Effector CD4-positive, alpha-beta T cell (primary cell): Measurements from ENCODE around the gene SEC24D.

ENCODE experiments used
- DNase-seq: peaks from one replicate; pipeline ENCODE4 v3.0.0-alpha.2; 2020

Gene SEC24D

DNA sequence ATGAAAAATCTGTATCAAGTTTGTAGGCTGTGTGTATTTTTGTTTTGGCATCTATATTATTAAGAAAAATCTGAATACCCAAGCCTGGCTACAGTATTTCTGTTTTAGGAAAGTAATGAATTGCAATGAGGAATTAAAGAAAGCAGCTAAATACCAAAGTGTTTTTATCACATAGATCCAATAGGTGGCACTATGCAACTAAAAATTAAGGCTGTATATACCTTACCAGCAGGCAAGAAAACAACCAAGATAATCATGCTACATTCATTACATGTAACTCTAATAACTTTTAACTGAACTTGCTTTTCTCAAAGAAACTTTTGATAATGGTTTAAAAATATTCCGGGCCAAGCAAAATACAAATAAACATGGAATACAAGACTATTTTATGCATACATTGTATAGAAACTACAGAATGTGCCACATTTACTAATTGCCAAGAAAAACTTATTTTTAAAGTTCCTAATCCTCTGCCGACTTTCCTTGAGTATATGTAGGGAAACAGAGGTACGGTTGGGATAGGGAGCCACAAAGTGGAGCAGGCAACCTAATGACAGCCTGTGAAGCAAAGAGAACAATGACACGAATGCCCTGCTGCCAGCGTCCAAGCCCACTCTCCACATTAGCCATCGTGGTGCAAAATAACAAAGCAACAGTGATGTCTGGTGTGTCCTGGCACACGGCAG lies 63.7 kb downstream of the SEC24D start:
- no peak for DNase-seq

DNA sequence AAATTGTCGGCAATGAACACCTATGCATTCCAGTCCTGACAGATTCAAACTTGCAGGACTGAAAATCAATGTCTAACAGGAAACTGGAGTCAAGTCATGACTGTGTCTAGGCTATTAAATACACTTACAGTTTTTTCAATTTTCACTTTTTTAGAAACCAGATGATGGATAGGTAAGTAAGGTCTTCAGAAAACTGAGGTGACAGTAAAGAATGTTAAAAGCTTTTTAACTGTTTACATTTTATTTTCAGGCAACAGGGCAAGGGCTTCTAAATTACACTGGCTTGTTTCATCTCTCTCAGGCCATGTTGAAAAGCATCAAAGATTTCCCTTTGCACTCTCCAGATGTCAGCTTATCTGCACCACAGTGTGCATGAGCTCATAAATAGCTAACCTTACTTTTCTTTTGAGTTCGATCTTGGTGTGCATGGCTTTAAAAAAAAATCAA lies 65.2 kb downstream of the SEC24D start:
- DNase-seq, result no peak

DNA sequence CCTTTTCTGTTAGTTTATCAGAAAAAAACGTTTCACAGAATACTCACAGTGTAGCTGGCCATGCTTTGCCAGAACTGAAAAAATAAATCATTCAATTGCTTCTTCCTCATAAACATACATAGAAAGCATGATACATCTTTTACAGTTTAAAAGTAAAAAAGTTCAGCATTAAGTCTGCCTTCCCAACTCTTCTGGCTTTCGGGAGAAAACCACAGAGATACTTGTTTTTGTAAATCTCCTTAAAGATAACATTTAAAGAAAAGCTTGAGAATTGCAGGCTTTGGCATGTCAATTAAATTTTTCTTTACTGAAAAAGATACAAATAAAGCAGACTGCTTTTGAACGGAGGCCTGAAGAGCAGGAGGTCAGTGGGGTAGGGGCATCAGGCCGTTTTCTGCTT lies 66.8 kb downstream of the SEC24D start:
- DNase-seq, result no peak

DNA sequence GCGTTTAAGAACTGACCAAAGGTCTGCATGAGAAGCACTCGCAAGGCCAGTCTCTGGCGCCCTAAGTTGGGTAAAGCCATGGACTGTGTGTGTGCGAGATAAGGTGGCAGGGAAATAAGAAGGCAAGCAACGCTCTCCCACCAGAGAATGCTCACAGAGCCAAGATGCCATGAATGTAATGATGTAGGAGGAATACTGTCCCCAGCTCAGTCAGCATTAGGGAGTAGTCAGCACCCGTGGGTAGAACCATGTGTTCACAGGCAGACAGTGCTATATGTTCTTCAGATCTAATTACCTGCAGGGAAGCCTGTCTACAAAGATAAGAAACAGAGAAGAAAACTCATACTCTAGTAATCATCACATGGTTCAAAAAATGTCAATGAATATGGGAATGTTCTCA lies 68.8 kb downstream of the SEC24D start:
- DNase-seq, result no peak

DNA sequence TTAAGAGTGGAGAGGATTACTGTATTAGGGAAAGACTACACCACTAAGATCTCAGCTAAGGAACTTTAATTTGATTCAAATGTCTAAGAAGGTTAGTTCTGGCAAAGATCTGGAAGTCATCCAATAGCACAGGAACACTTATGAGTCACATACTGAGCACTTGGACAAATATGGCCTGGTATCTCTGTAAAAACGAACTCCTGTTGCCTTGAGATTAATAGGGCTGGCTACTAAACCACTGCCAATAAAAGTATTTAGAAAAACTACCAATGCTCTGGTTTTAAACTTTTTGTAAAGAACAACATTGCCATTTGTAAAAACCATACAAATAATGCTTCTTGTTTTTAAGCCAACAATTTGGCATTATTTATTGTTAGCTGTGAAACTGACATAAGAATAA lies 70.5 kb downstream of the SEC24D start:
- DNase-seq, result no peak

DNA sequence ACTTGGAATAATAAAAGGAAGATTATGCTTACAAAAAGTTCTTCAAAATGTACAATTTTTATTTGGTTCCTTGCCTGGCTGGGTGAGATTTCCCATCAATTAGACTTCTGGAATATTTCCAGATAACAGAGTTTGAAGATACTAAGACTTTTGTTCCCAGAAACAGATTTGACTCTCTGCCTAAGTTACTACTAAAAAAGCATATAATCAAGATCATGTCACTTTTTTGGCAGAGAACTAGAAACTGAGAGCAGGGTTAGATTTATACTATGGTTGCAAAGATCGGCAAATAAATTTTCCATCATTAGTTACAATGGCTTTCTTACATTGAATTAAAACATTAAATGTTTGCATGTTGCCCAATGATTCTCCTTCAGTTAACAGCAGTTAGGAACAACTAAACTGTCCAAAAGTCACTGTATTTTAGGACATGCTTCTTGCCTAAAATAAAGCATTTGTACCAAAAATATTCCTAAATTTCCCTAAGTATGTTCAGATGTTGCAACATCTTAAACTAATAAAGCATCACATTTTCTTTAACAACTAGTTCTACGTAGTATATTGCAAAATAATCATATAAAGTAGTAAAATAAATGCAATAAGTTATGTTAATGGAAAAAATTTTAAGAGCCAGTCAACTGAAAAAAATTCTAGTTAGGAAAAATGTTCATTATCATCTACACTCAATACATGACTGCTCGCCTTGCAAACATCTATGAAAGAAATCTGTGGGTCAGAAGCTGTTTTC lies 73.0 kb downstream of the SEC24D start:
- no peak for DNase-seq

DNA sequence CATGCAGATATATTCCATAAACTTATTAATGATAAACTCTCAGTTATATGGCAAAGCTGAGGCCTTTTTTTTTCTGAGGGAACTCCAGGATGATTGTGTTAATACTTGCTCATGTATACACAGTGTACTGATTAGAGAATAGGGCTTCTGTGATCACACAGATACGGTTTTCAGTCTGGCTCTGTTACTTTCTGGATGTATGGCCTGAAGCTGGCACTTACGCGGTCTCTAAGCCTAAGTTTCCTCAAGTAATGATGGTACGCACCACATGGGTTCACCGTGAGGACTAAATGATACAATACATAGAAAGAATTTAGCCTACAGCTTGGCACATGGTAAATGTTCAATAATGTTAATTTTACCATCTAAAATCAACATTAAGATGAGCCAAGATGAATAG lies 73.8 kb downstream of the SEC24D start:
- no peak for DNase-seq

DNA sequence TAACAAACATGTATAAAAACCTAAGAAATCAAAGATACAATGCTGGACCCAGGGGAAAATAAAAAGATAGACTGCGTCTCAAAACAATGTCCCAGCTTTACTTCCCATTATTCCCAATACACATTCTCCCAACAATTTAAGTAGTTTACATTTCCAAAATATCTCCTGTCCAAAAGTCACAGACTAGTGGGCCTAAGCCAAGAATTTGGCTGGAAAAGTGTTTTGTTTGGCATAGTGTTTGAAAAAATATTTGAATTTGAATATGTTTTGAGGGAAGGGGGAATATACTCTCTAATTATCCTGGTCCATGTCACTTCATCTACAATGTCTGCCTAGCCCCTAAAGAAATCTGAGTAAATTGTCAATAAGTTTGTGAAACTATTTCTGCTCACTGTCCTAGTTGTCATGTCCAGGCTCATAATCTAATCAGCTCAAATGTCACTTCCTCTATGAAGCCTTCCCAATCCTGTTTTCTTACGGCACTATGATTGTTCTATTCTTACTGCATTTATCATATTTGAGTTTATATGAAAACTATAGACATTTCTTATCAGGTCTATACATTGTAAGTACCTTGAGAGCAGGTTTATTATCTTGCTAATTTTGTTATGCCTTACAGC lies 74.4 kb downstream of the SEC24D start:
- DNase-seq, result no peak

DNA sequence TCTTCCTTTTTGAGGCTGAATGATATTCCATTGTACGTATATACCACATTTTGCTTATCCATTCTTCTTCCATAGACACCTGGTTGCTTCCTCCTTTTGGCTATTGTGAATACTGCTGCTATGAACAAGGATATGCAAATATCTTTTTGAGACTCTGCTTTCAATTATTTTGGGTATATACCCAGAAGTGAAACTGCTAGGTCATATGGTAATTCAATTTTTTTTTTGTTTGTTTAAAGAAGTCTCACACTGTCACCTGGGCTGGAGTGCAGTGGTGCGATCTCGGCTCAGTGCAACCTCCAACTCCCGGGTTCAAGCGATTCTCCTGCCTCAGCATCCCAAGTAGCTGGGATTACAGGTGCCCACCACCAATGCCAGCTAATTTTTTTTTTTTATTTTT lies 75.4 kb downstream of the SEC24D start:
- DNase-seq, result no peak

DNA sequence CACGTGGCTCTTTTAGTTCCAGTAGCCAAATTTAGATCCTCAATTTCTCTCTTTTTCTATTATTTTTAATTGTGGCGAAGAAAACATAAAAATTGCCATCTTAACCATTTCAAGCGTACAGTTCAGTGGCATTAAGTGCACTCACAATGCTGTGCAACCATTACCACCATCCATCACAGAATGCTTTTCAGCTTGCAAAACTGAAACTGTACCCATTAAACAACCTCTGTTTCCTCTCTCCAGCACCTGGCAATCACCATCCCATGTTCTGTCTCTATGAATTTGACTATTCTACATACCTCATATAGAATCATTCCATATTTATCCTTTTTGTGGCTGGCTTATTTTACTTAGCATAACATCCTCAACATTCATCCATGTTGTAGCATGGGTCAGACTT lies 75.8 kb downstream of the SEC24D start:
- no peak for DNase-seq

DNA sequence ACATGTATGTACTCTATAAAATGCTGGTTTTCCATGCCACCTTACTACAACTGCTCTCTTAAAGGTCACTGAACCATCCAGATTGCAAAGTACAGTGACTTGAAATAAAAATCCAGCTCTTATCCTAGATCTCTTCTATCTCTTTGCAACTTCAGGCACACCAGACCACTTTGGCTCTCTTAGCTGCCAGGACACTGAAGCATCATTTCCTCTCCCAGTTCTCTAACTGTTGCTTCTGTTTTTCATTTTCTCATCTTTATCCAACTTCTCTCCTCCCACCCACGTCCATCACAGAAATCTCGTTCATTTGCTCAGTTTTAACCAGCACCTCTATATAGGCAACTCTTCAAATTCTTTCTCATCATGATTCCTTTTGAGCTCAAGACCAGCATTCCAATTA lies 76.4 kb downstream of the SEC24D start:
- DNase-seq, result no peak

DNA sequence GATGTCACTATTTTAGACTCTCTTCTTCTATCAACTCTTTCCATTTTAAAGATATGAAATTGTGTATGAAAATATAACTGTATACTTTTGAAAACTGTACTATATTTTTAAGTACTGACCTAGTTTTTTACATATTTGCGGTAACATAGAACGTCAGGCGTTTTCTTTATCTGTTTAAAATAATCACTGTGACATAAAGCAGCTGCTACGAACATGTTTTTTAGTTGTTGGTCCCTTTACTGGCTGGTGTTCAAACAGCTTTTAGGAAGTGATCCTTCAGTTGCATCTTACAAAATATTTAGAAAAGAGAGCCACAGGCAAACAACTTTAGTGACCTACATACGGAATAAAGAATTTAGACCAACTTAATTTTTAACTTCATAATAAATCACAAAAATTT lies 77.6 kb downstream of the SEC24D start:
- no peak for DNase-seq

DNA sequence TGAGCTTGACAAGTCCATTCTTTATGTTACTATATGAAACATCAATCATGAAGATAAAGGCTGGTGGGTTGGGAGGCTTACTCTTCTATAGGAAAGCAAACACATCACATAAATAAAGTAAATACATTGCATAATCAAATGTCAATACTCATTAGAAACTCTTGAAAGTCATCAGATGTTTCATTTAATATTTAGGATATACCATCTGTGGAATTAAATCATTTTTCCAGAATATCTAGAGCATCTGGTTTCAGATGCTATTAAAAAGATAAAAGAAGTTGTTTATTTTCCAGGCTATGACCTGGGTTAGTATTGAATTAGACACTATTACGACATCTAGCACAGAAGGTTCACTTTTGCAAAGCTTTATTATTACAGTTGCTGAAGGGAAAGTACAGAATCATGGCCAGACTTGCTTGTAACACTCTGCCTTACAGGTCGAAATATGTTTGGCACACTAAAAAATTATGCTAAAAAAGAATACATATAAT lies 78.1 kb downstream of the SEC24D start:
- no peak for DNase-seq

DNA sequence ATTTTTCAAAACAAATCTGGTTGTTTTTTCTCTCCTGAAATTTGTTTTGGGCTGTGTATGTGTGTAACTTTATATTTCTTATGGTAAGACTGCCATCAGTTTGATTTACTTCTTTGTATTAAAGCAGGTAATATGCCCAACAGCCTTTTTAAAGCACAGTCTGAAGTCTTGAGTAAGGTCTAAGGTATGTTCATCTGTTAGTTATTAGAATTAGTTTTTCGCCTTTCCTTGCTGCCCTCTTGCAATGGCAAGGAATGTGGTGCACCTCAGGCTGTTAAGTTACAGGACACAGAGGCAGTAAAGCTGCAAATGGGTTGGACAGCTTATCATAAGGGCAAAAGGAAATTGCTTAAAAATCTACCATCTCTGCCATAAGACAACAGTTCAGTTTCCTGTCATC lies 79.0 kb downstream of the SEC24D start:
- DNase-seq, result no peak

DNA sequence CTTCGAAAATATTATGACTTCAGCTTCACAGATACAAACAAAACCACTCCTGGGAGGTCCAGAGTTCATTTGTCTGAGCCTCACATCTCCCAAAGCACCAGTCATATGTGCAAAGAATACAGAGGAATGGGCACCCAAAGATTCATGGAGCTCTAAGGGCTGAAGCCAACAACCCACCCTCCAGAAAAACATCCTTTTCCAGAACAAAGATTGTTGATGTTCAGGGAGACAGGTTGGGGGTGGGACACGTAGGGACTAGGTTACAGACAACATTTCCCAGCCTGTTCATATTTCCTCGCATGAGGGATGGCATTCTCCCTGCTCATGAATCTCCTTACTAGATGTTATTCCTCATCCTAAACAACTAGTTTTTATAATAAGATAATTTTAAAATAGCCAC lies 79.5 kb downstream of the SEC24D start:
- DNase-seq, result no peak

DNA sequence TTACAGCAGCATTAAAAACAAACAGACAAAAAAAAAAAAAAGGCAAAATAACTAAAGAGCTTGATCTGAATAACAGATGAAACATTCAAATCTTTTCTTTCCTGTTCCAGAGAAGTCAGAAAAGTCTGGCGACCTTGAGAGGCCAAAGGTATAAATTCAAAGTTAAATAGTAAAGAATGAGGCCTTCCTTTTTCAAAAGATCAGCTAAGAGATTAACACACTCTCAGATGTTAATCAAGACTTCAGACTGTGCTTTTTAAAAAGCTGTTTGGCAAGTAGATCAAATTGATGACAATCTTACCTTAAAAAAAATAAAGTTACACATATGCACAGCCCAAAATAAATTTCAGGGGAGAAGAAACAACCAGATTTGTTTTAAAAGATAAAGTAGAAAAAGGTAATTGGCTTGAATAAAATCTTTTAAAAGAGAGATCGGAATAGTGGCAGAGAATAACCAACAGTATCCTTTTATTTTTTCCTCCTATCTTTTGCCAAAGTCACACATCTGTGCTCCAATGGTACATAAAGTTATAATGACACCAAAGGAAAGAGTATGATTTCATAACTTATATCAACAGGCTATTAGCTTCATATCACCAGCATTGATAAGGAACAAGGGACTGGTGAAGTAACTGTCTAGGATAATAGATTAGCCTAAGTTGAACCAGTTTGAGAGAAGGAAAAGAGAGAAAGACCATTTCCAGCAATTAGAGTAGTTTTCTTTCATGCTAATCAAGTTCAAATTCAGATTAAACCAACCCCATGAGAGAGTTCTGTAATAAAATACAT lies 80.3 kb downstream of the SEC24D start:
- no peak for DNase-seq

DNA sequence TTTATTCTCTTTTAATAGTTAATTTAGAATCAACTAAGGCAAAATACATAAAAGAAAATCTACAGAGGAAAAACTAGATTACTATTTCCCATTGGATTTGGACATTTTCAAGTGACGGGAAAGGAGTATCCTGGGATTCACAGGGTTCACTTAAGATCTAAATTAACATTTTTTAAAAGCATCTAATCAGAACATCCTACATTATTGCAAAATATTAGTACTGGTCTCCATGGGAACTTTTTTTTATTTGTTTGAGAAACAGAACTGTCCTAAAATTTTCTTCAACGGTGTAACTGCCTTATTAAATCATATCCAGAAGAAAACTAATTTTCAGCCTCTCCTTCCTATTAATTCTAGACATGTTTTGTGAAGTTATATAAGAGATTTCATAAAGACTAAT lies 81.0 kb downstream of the SEC24D start:
- no peak for DNase-seq

DNA sequence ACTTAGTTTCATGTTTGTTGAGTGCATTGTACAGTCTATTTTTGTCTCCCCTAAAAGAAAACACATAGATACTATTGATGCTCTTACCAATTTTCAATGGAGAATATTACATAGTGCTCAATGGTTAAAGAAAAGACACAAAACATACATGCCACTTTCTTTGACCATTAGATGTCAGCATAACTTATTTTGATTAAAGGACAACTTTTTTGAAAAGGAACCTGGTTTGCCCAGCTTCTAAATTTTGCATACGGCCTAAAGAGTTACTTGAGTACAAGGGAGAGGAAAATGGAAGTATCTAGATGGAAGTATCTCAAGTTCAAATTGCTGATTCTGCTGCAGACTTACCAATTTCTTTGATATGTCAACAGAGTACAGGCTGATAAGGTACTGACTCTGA lies 82.2 kb downstream of the SEC24D start:
- no peak for DNase-seq

DNA sequence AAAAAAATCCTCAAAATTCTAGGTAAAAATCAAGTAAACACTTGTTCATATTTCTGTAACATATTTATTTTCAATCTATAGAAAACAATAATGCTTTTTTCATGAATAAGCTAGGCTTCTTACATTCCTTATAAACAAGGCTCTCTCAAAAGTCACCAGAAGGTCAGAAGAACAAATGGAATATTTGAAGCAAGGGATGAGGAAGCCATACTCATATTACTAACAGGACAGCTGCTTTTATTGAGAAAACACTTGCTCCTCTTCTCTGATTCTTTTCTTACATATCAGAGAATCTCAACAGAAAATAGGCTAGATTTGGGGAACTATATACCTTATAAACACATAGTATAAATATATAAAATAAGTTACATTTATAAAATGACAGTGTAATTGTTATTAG lies 82.8 kb downstream of the SEC24D start:
- no peak for DNase-seq

DNA sequence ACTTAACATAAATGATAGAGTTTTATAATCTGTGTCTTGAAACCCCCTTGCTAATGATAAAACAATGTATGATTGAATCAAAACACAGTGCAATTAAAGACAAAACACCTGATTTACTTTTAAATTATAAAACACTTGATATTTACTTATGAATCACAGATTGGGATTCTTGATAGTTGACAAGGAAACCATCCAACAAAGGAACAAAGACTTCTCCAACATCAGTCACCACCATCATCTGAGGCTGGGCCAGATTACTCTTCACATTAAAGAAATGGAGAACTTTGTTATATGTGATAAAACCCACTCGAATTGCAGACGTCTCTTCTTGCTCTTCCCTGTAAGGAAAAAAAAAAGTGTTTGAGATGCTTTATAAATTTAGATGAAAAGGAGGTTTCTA lies 83.4 kb downstream of the SEC24D start:
- DNase-seq, result no peak

DNA sequence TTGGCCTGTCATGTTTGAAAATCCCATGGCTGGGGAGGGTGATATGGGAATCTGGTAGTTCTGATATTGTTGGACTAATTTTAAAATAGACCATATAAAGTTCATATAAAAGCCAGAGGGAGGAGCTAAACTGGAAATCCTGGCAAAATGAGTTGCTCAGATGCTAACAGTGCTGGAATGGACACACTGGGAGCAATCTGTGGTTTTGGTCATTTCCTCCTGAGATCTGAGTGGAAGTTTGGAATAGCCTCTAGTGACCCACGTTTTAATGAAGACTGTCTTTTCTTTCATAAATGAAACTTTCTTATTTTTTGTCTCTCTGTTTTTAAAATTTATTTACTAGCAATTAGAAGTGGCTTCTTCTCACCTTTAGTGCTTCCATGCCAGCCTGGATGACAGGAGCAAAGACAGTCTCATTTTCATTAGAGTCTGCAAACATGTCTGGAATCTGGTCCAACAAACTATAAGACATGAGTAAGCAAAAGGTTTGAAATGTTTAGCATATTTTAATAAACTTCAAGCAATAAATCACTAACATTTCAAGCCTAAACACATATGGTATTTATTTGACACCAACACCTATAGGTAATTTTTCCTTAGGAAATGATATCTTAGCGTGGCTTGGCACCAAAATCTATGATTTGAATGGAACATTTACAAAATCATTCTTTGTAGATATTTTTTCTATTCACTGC lies 84.2 kb downstream of the SEC24D start:
- no peak for DNase-seq

DNA sequence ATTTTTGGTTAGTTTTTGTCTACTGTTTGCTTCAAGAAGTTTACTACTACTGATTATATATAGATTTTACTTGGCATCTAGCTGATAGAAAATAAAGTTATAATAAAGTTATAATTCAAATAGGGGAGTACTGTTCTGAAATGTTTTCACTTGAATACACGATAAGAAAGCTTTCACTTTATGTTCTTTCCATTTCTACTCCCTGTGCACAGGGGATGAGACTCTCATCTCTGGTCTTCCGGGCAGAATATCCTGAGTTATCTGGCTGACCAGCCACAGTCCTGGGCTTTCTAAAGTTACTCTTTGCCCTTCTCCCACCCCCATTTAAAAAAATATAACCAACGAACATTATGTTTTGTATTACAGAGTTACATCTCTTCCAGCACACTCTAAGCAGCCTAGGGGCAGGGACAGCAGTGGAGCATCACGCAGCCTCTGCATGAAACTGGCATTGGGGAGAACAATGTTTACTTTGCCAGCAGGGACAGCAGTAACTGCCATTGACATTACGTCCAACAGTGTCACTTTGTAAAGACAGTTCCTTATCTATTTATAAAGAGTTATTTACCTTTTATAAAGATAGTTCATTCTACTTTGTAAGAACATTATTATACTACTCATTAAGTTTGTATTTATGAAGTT lies 86.5 kb downstream of the SEC24D start:
- no peak for DNase-seq
